ENCODE results near the gene MRPL10.

DNA sequence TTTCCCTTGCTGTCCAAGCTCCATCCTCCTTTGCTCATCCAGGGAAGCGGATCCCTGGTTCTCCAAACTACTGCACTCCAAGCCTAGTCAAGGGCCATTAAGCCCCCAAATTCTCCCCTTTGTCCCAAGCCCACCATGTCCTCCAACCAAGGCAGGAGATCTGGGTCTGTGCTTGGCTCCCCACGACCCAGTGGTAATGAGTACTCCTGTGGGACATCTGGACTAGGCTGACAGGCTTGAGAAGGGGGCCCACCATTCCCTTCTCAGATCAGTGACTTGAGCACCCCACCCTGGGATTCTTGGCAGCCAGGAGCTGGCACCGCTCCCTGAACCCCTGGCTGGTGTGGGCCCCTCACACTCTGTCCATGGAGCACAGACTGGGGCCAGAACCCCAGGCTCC is 26.9 kb downstream of the MRPL10 start:
- TF ChIP-seq CTCF (IDR thresholded peaks at IDR 0.05; ENCODE audit: insufficient read depth, low read length, poor library complexity, severe bottlenecking) (no peak), EZH2phosphoT487 (conservative IDR thresholded peaks at IDR 0.05; ENCODE audit: low read length) (no peak)

Data from SU-DHL-6 (cell line).